Transverse colon (tissue), 4 donors: Measurements from ENCODE around the gene PPME1.

Experiments
- CTCF ChIP-seq, 5 experiments: fragments of 200-600 bp in 3 of 5; fragments of 450-650 bp in 2 of 5; sonication (generic) in 3 of 5; IDR thresholded peaks; 1 replicate in 2 of 5; 2 replicates in 3 of 5; pipeline ENCODE4 v1.5.1; 2016 to 2017; ENCODE audit warnings: antibody characterized with exemption in 5 of 5, inconsistent platforms in 3 of 5, mild to moderate bottlenecking in 2 of 5, moderate library complexity in 1 of 5
- EP300 ChIP-seq: sonication (generic); formaldehyde crosslinking; IDR thresholded peaks from one replicate; pipeline ENCODE4 v1.6.1; 2017; ENCODE audit warnings: antibody characterized with exemption, low read depth
- POLR2A ChIP-seq: fragments of 450-650 bp; IDR thresholded peaks from one replicate; pipeline ENCODE4 v1.6.1; 2016; ENCODE audit warnings: antibody characterized with exemption, mild to moderate bottlenecking, moderate library complexity
- POLR2AphosphoS5 ChIP-seq, 3 donors: sonication (generic); formaldehyde crosslinking; IDR thresholded peaks; one replicate each; pipeline ENCODE4 v1.6.1; 2016; ENCODE audit warnings: antibody characterized with exemption in 3 of 3

GRCh38 chr11:74267014-74267413 is 95.9 kb downstream of the PPME1 start:
- TF ChIP-seq POLR2AphosphoS5 (IDR thresholded peaks at IDR 0.05) (no peak), POLR2A (no peak), CTCF (IDR thresholded peaks at IDR 0.05) (no peak), EP300 (no peak)
